ENCODE data around the gene PXMP4. TPM values are rescaled to one million over a fixed set of nuclear protein-coding genes. Genes with fewer than 3 reads are reported as not detected.

The PXMP4 gene
- total RNA-seq, 1 experiment from 2014 or later: 12.0 TPM

DNA sequence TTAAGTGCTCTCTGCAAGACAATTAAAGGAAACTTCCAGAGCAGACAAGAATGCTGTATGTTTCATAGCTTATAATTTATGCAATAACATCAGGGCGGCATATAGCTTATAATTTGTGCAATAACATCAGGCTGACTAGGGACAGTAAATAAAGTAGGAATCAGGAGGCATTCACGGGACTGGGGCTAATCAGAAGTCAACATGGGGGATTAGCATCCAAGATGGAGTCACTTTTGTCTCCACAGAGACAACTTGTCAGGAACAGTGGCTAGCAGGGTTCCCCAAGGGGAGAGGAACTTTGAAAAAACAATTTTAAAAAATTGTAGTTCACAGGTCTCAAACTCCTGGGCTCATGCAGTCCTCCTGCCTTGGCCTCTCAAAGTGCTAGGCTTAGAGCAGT lies 8.4 kb upstream of the PXMP4 start:
- ATAC-seq (no peak), DNase-seq (ENCODE audit: low read depth, low spot score) (no peak)
- no peak overlapping the region for H3K27ac ChIP-seq (ENCODE audit: low read length)
- intact Hi-C loops (cut with micrococcal nuclease; ENCODE audit: unreplicated experiment): no loop called here
- in situ Hi-C loops (cut with HindIII; ENCODE audit: low pct_unique_long_range_greater_than_20kb, low sequenced_read_pairs): no loop called here
- H3K27me3 ChIP-seq (ENCODE audit: control insufficient read depth, insufficient read depth, low read length): no peaks in the 10 kb centered on the region
- H3K4me1 ChIP-seq (ENCODE audit: control insufficient read depth, insufficient read depth, low read length): peaks cover 1% of the 10 kb centered on the region
- no peaks in the 10 kb centered on the region for H3K9me3 ChIP-seq (ENCODE audit: control insufficient read depth, insufficient read depth, low read depth, low read length)
- no TSS peak for BruUV-seq (replicated peaks)
- ChIA-PET CTCF (no interaction called here), POLR2A (no interaction called here)
- TF ChIP-seq POLR2AphosphoS5 (IDR thresholded peaks at IDR 0.05; ENCODE audit: low read depth, low read length) (no peak), SIN3A (IDR thresholded peaks at IDR 0.05; ENCODE audit: borderline replicate concordance, insufficient read depth, low read depth, low read length) (no peak), TCF7L2 (IDR thresholded peaks at IDR 0.05; ENCODE audit: low read depth, low read length) (no peak)
- TF ChIP-seq, protein P1, sequence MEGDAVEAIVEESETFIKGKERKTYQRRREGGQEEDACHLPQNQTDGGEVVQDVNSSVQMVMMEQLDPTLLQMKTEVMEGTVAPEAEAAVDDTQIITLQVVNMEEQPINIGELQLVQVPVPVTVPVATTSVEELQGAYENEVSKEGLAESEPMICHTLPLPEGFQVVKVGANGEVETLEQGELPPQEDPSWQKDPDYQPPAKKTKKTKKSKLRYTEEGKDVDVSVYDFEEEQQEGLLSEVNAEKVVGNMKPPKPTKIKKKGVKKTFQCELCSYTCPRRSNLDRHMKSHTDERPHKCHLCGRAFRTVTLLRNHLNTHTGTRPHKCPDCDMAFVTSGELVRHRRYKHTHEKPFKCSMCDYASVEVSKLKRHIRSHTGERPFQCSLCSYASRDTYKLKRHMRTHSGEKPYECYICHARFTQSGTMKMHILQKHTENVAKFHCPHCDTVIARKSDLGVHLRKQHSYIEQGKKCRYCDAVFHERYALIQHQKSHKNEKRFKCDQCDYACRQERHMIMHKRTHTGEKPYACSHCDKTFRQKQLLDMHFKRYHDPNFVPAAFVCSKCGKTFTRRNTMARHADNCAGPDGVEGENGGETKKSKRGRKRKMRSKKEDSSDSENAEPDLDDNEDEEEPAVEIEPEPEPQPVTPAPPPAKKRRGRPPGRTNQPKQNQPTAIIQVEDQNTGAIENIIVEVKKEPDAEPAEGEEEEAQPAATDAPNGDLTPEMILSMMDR (IDR thresholded peaks at IDR 0.05): no peak
- TF ChIP-seq, protein P2, sequence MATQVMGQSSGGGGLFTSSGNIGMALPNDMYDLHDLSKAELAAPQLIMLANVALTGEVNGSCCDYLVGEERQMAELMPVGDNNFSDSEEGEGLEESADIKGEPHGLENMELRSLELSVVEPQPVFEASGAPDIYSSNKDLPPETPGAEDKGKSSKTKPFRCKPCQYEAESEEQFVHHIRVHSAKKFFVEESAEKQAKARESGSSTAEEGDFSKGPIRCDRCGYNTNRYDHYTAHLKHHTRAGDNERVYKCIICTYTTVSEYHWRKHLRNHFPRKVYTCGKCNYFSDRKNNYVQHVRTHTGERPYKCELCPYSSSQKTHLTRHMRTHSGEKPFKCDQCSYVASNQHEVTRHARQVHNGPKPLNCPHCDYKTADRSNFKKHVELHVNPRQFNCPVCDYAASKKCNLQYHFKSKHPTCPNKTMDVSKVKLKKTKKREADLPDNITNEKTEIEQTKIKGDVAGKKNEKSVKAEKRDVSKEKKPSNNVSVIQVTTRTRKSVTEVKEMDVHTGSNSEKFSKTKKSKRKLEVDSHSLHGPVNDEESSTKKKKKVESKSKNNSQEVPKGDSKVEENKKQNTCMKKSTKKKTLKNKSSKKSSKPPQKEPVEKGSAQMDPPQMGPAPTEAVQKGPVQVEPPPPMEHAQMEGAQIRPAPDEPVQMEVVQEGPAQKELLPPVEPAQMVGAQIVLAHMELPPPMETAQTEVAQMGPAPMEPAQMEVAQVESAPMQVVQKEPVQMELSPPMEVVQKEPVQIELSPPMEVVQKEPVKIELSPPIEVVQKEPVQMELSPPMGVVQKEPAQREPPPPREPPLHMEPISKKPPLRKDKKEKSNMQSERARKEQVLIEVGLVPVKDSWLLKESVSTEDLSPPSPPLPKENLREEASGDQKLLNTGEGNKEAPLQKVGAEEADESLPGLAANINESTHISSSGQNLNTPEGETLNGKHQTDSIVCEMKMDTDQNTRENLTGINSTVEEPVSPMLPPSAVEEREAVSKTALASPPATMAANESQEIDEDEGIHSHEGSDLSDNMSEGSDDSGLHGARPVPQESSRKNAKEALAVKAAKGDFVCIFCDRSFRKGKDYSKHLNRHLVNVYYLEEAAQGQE (IDR thresholded peaks at IDR 0.05; ENCODE audit: insufficient read depth in 1 of 2, low read depth in 2 of 2, low read length in 1 of 2): no peak
- H3K4me3 ChIP-seq (ENCODE audit: low read depth in 2 of 2, low read length in 2 of 2): no peak overlapping the region
- no peaks in the 10 kb centered on the region for H3K36me3 ChIP-seq (ENCODE audit: control insufficient read depth, insufficient read depth, low read length)

DNA sequence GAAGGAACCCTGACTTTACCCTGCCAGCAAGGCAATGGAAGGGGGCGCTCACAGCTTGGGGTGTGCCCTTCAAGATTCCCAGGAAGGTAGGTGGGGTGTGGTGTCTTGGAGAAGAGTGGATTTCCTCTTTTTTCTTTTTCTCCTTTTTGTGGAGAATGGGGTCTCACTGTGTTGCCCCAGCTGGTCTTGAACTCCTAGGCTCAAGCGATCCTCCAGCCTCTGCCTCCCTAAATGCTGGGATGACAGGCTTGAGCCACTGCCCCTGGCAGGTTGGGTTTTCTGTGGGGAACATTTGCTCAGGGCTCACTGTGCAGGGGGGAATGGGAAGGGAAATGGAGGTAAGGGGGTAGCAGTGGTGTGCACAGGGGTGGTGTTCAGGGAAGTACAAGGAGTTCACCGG lies 7.7 kb upstream of the PXMP4 start:
- ChIA-PET CTCF (no interaction called here), POLR2A (no interaction called here)
- no peak for ATAC-seq
- no peak for TF ChIP-seq SIN3A (IDR thresholded peaks at IDR 0.05; ENCODE audit: borderline replicate concordance, insufficient read depth, low read depth, low read length)
- no peak for TF ChIP-seq POLR2AphosphoS5 (IDR thresholded peaks at IDR 0.05; ENCODE audit: low read depth, low read length)
- TF ChIP-seq, protein P2 (IDR thresholded peaks at IDR 0.05; ENCODE audit: insufficient read depth in 1 of 2, low read depth in 2 of 2, low read length in 1 of 2): no peak
- TF ChIP-seq TCF7L2 (IDR thresholded peaks at IDR 0.05; ENCODE audit: low read depth, low read length): no peak
- TF ChIP-seq, protein P1 (IDR thresholded peaks at IDR 0.05): no peak
- H3K4me1 ChIP-seq (ENCODE audit: control insufficient read depth, insufficient read depth, low read length): no peaks in the 10 kb centered on the region
- H3K4me3 ChIP-seq (ENCODE audit: low read depth in 2 of 2, low read length in 2 of 2): no peak overlapping the region
- no TSS peak for BruUV-seq (replicated peaks)
- in situ Hi-C loops (cut with HindIII; ENCODE audit: low pct_unique_long_range_greater_than_20kb, low sequenced_read_pairs) (no loop called here), intact Hi-C loops (cut with micrococcal nuclease; ENCODE audit: unreplicated experiment) (no loop called here)
- no peaks in the 10 kb centered on the region for H3K27me3 ChIP-seq (ENCODE audit: control insufficient read depth, insufficient read depth, low read length)
- no peaks in the 10 kb centered on the region for H3K9me3 ChIP-seq (ENCODE audit: control insufficient read depth, insufficient read depth, low read depth, low read length)
- no peak overlapping the region for H3K27ac ChIP-seq (ENCODE audit: low read length)
- no peaks in the 10 kb centered on the region for H3K36me3 ChIP-seq (ENCODE audit: control insufficient read depth, insufficient read depth, low read length)
- DNase-seq (ENCODE audit: low read depth, low spot score): no peak
